Activated CD4-positive, CD25-positive, alpha-beta regulatory T cell (primary cell): ENCODE results near the gene TAC1.
"Not testable (repeated sequence)": the region's sequence is repeated elsewhere in the genome, so short reads cannot be mapped to it uniquely, and the experiment has no call there.

Experiments used
- DNase-seq, 4 experiments: peaks; one replicate each; lab custom pipeline; 2025; lab: John Stamatoyannopoulos, UW

Gene TAC1

GRCh38 chr7:97731736-97732564 lies at the start of gene TAC1:
Gene TAC1 (plus strand): TSS chr7:97732086. CDS start chr7:97732613, 527 bp downstream.
- no peak for DNase-seq

GRCh38 chr7:97685952-97686351 lies 45.9 kb upstream of the TAC1 start:
- DNase-seq = no peak

GRCh38 chr7:97693586-97693985 lies 38.3 kb upstream of the TAC1 start:
- no peak for DNase-seq

DNA sequence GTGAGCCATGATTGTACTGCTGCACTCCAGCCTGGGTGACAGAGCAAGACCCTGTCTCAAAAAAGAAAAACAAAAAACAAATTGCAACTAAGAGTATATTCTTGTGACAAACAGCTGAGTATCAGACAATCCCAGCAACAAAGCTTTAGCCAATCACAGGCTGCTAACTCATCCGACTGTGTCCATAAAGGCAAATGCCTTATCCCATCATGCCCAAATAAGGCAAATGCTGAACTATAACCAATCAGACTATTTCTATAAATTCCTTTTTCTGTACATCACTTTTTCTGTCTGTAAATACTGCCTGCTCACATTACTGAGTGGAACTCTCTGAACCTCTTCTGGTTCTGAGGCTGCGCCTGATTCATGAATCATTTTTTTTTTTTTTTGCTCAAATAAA lies 37.5 kb upstream of the TAC1 start:
- no peak for DNase-seq

GRCh38 chr7:97697396-97697795 lies 34.5 kb upstream of the TAC1 start:
- no peak for DNase-seq

DNA sequence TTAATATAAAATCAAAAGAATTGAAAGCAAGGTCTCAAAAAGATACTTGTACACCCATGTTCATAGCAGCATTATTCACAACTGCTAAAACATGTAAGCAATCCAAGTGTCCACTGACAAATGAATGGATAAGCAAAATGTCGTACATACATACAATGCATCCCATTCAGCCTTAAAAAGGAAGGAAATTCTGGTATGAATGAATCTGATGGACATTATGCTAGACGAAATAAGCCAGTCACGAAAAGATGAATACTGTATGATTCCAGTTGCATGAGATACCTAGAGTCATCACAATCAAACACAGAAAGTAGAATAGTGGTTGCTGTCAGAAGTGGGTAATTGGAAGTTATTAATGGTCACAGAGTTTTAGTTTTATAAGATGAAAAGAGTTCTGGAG lies 9.5 kb upstream of the TAC1 start:
- no peak for DNase-seq

DNA sequence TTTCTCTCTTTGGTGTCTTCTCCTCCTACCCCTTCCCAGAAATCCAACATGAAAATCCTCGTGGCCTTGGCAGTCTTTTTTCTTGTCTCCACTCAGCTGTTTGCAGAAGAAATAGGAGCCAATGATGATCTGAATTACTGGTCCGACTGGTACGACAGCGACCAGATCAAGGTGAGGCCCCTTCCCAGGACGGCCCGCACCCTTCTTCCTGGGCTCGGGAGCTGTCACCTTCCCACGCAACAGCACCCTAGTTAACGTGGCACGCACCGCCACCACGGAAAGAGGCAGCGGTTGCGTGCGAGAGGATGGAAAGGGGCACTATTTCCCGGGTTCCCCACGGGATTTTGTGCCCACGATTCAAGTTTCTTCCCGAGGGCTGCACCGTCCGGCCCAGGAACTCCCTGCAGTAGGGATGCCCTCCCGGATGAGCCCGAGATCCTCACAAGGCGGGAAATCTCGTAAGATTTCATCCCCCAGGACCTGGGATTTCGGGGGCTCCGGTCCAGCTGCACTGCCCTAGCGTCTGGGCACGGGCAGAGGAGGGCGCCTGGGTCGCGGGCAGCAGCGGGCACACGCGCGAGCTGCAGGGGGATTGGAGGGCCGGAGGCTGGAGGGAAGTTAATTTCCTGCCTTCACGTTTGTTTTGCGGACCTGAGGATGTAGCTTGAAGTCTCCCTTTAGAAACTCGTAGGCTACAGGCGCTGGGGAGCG lies 834 bp downstream of the TAC1 start:
- DNase-seq = no peak

GRCh38 chr7:97733276-97734161 lies 1.6 kb downstream of the TAC1 start:
- no peak for DNase-seq

DNA sequence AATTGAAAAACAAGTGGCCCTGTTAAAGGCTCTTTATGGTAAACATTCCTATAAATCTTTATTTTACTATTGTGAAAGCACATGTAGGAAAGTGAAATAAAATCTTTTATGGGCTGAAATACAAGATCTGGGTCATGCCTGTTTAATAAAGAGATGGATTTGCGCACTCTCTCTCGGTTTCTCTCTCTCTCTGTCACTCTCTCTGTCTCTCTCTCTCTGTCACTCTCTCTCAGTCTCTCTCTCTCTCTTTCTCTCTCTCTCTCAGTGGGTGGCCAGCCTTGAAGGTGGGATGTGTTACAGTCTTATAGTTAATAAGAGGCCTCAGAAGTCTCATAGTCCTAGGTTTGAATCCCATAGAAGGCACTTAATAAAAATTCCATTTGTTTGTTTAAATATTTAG lies 2.4 kb downstream of the TAC1 start:
- no peak for DNase-seq

GRCh38 chr7:97735075-97735474 lies 3.2 kb downstream of the TAC1 start:
- DNase-seq = no peak

DNA sequence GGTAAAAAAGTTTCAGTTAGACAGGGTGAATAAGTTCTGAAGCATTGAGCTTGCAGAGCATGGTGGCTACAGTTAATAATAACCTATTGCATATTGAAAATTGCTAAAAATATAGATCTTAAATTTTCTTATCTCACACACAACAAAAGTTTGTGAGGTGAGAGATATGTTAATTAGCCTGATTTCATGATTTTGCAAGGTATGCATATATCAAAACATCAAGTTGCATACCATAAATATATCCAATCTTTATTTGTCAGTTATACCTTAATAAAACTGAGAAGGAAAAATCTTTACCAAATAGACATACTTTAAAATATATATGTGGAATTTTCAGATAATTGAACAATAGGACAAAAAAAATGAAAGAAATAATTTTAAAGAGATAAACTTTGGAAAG lies 16.6 kb downstream of the TAC1 start:
- no peak for DNase-seq

GRCh38 chr7:97751566-97751965 lies 19.7 kb downstream of the TAC1 start:
- no peak for DNase-seq

- no peak for DNase-seq
These were observed 20.3 kb downstream of the TAC1 start for GRCh38 chr7:97752215-97752614.

DNA sequence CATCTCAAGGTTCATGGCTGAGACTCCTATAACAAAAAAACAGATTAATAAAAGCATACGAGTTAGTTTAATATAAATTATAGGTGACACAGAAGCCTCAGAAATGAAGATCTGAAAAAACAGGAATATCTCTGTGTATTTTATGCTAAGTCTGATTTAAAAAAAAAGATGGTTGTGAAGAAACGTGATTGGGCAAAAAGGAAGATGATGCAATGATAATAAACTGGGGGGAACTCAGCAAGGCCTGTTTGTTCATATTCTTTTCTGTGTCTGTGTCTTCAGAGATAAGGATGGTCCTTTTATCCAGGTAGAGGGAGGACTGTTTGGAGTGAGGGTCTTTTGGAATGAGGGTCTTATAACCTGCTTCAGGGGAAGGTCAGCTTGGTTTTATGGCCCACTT lies 25.9 kb downstream of the TAC1 start:
- DNase-seq = no peak

GRCh38 chr7:97770850-97771249 lies 39.0 kb downstream of the TAC1 start:
- DNase-seq = no peak

DNA sequence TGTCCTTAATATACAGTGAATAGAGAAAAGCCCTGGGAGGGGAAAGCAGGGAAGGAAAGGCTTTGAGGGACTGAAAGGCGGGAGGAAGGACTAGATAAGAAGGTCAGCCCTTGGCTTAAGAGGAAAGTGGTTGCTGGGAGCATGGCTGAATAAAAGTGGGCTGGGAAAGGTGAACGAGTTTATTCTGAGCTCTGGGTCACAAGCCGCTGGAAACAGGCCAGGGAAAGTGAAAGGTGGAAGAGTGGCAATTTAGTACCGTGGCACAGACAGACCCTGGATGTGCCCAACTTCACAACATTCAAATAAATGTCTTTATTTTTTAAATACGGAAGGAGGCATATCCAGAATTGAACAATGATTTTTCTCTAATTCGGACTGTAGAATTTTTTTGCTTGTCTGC lies 39.7 kb downstream of the TAC1 start:
- no peak for DNase-seq

- DNase-seq = no peak
These were observed 40.4 kb downstream of the TAC1 start for GRCh38 chr7:97772045-97772901.

DNA sequence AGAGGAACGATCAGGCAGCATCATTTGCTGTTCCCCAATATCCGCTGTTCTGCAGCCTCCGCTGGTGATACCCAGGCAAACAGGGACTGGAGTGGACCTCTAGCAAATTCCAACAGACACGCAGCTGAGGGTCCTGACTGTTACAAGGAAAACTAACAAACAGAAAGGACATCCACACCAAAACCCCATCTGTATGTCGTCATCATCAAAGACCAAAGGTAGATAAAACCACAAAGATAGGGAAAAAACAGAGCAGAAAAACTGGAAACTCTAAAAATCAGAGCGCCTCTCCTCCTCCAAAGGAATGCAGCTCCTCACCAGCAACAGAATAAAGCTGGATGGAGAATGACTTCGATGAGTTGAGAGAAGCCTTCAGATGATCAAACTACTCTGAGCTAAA lies 54.5 kb downstream of the TAC1 start:
- DNase-seq = not testable (repeated sequence)
